HG02870 (cell line): ENCODE data around the gene NDUFS3.

Source experiments
- ATAC-seq: cut with Tn5 transposase; IDR thresholded peaks from one replicate; pipeline ENCODE4 v1.9.1; 2021; ENCODE audit warnings: mild to moderate bottlenecking, moderate library complexity; ENCODE audit not compliant: unreplicated experiment

NDUFS3 gene

DNA sequence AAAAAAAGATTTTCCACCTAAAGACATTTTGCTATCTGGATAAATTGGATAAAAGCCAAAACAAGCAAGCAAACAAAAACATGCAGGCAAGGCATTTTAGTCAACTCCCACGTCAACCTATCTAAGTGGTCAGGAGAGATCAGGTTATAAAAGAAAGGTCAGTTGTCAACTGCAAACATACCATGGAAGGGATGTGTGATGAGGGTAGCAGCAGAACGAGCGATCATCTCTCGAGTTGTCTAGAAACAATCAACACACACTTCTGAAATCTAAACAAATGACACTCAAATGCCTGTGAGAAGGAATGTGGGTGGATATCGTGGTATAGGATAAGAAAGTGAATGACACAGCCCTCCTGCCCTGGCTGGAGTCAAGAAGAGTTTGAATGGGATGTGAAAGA lies 52.6 kb downstream of the NDUFS3 start:
- ATAC-seq, result no peak
